HepG2 (cell line): ENCODE results near the gene CLDN5. TPM values are rescaled to one million over a fixed set of nuclear protein-coding genes. Genes with fewer than 3 reads are reported as not detected.

ENCODE experiments used
- ATAC-seq: fragments of 200-7000 bp; cut with Tn5 transposase; 3 replicates; pipeline ENCODE4 v1.9.1; 2020; ENCODE audit warnings: mild to moderate bottlenecking, moderate library complexity
- BruUV-seq: library from RNA; stranded (reverse); fragments of 400-500 nt; replicated peaks from 2 replicates; lab custom pipeline; 2021; lab: Mats Ljungman, UMichigan
- CTCF ChIA-PET: fragments of 300-600 bp; formaldehyde crosslinking; extraction: SDS; loops from one replicate; lab custom pipeline; 2021; ENCODE audit warnings: low total read pairs, inconsistent platforms, low intra/inter-chr PET ratio; lab: Yijun Ruan, JAX
- POLR2A ChIA-PET: fragments of 350-600 bp; sonication (Branson Sonifier 250); formaldehyde crosslinking; loops from one replicate; lab custom pipeline; 2020; ENCODE audit warnings: antibody characterized with exemption, inconsistent platforms; lab: Yijun Ruan, JAX
- DNase-seq: peaks from one replicate; pipeline ENCODE4 v3.0.0-alpha.2; 2015; ENCODE audit warnings: low spot score
- FAIRE-seq: peaks from 3 replicates; lab custom pipeline; 2011; peaks lifted over from hg19 to GRCh38; lab: Jason Lieb, UNC
- H2AFZ ChIP-seq: one replicate; pipeline ENCODE4 v1.6.1; 2011; ENCODE audit warnings: low read length, inconsistent platforms
- H3K27ac ChIP-seq: fragments of 300-600 bp; 3 replicates; pipeline ENCODE4 v1.8.0; 2011; ENCODE audit warnings: mixed run types, mild to moderate bottlenecking, mixed read lengths, low read length, inconsistent platforms; ENCODE audit not compliant: insufficient read depth; ENCODE audit errors: extremely low read length
- H3K27me3 ChIP-seq, 2 experiments: fragments of 200-600 bp in 1 of 2; 2 replicates in 1 of 2; 3 replicates in 1 of 2; pipeline versions ENCODE4 v1.6.0 to v1.8.0; 2011; ENCODE audit warnings: low read length in 2 of 2, mild to moderate bottlenecking in 2 of 2, moderate library complexity in 2 of 2, inconsistent platforms in 1 of 2; ENCODE audit not compliant: insufficient read depth in 2 of 2, control insufficient read depth in 1 of 2
- H3K36me3 ChIP-seq, 2 experiments: fragments of 200-600 bp in 1 of 2; replicated peaks in 1 of 2; 2 replicates in 1 of 2; 3 replicates in 1 of 2; pipeline versions ENCODE4 v1.5.1 to v1.8.0; 2011; ENCODE audit warnings: low read length in 2 of 2, inconsistent platforms in 1 of 2; ENCODE audit not compliant: insufficient read depth in 2 of 2, control insufficient read depth in 1 of 2
- H3K4me1 ChIP-seq: 2 replicates; pipeline ENCODE4 v1.5.1; 2012; ENCODE audit warnings: low read length, inconsistent platforms; ENCODE audit not compliant: insufficient read depth
- H3K4me2 ChIP-seq: 2 replicates; pipeline ENCODE4 v1.6.0; 2011; ENCODE audit warnings: low read depth, low read length, inconsistent platforms
- H3K4me3 ChIP-seq, 3 experiments: fragments of 200-600 bp in 1 of 3; sonication (generic), shearing (Covaris generic) in 1 of 3; replicated peaks in 1 of 3; 2 replicates each; pipeline ENCODE4 v1.5.1; 2011 to 2016; ENCODE audit warnings: low read length in 3 of 3, inconsistent platforms in 2 of 3, low read depth in 2 of 3, mild to moderate bottlenecking in 2 of 3, control low read depth in 1 of 3, mixed read lengths in 1 of 3; ENCODE audit not compliant: insufficient read depth in 1 of 3
- H3K79me2 ChIP-seq: one replicate; pipeline ENCODE4 v1.6.1; 2011; ENCODE audit warnings: low read length, inconsistent platforms; ENCODE audit not compliant: insufficient read depth
- H3K9ac ChIP-seq: 2 replicates; pipeline ENCODE4 v1.6.0; 2011; ENCODE audit warnings: mild to moderate bottlenecking, low read depth, low read length, inconsistent platforms; ENCODE audit not compliant: insufficient read depth
- H3K9me3 ChIP-seq: 2 replicates; pipeline ENCODE4 v1.5.1; 2012; ENCODE audit warnings: mild to moderate bottlenecking, low read length
- H4K20me1 ChIP-seq: 2 replicates; pipeline ENCODE4 v1.6.0; 2011; ENCODE audit warnings: inconsistent platforms, mild to moderate bottlenecking, low read length, moderate library complexity; ENCODE audit not compliant: insufficient read depth
- GLI4 ChIP-seq: sonication (generic); formaldehyde crosslinking; IDR thresholded peaks from 2 replicates; pipeline ENCODE4 v1.5.1; 2020; ENCODE audit warnings: missing genetic modification reagents, mild to moderate bottlenecking, moderate library complexity, borderline replicate concordance
- HHEX ChIP-seq: IDR thresholded peaks from 2 replicates; pipeline ENCODE4 v1.6.1; 2016; ENCODE audit warnings: control low read depth
- HOMEZ ChIP-seq: IDR thresholded peaks from 2 replicates; pipeline ENCODE4 v1.6.1; 2016; ENCODE audit warnings: low read depth
- MTA1 ChIP-seq: sonication (generic); formaldehyde crosslinking; IDR thresholded peaks from 2 replicates; pipeline ENCODE4 v1.4.0; 2020; ENCODE audit warnings: missing genetic modification reagents, mild to moderate bottlenecking, borderline replicate concordance
- NONO ChIP-seq, 2 experiments: fragments of 450-650 bp in 1 of 2; sonication (generic) in 1 of 2; formaldehyde crosslinking in 1 of 2; IDR thresholded peaks in 1 of 2; conservative IDR thresholded peaks in 1 of 2; 2 replicates each; pipeline versions ENCODE4 v1.6.1 to v1.8.0; 2017 to 2022; ENCODE audit warnings: mild to moderate bottlenecking in 1 of 2, missing genetic modification reagents in 1 of 2, moderate library complexity in 1 of 2
- NR2C2 ChIP-seq: sonication (generic); formaldehyde crosslinking; IDR thresholded peaks from 2 replicates; pipeline ENCODE4 v1.4.0; 2020; ENCODE audit warnings: missing genetic modification reagents, mild to moderate bottlenecking, moderate library complexity, borderline replicate concordance
- ZMAT5 ChIP-seq: sonication (generic); formaldehyde crosslinking; IDR thresholded peaks from 2 replicates; pipeline ENCODE4 v1.5.0; 2020; ENCODE audit warnings: mild to moderate bottlenecking, low read depth, missing genetic modification reagents, borderline replicate concordance
- whole genome bisulfite sequencing: methylation state at CpG from one replicate; pipeline ENCODE4 v1.1.6; 2017; ENCODE audit warnings: low lambda C conversion rate; 5-methylcytosine and 5-hydroxymethylcytosine counted together
- in situ Hi-C: cut with HindIII; loops from 2 replicates; pipeline ENCODE4 v1.10.0; 2017; ENCODE audit warnings: low pct_unique_long_range_greater_than_20kb; ENCODE audit not compliant: extremely low pct_ligation_motif_present
- intact Hi-C: fragments of 100-400 bp; cut with micrococcal nuclease; formaldehyde crosslinking; loops from one replicate; pipeline ENCODE4 v1.10.0; 2022; ENCODE audit not compliant: unreplicated experiment
- polyA plus RNA-seq, 8 experiments: library from polyadenylated mRNA; depleted of rRNA in 3 of 8; stranded (reverse) in 7 of 8; unstranded in 1 of 8; fragments of >200 nt; fragmentation: Illumina TruSeq in 4 of 8; extraction: Trizol in 4 of 8; gene quantifications; 2 replicates each; pipeline versions ENCODE4 v1.2.1 to v1.2.3, GENCODE V29; 2011 to 2016; ENCODE audit warnings: low read depth in 4 of 8, missing spikeins in 1 of 8, mixed read lengths in 1 of 8; ENCODE audit not compliant: insufficient read depth in 1 of 8
- total RNA-seq, 5 experiments: library from RNA; depleted of rRNA; stranded (reverse); fragments of >200 nt; fragmentation: Illumina TruSeq; extraction: Trizol; gene quantifications; 2 replicates each; pipeline ENCODE4 v1.2.3, GENCODE V29; 2016; ENCODE audit warnings: low read depth in 1 of 5

The CLDN5 gene
- total and polyA plus RNA-seq, 2 of the 13 experiments (the other 11 are each of a cell fraction or from before 2014, with no cell fraction given) = not detected

- no peak for ATAC-seq
- H4K20me1 ChIP-seq = no peaks in the 10 kb centered on the region
- no peaks in the 10 kb centered on the region for H3K4me1 ChIP-seq
- no peaks in the 10 kb centered on the region for H3K27me3 ChIP-seq
- no peaks in the 10 kb centered on the region for H3K9me3 ChIP-seq
- POLR2A ChIA-PET = no interaction called here
- WGBS = 96% methylated on average over 10 of the region's 10 CpGs
- no peak overlapping the region for H3K4me3 ChIP-seq
- H3K4me2 ChIP-seq = no peak overlapping the region
- no peak for DNase-seq
- in situ Hi-C loops = no loop called here
- no peaks in the 10 kb centered on the region for H3K79me2 ChIP-seq
- intact Hi-C loops = no loop called here
- no peak overlapping the region for H3K9ac ChIP-seq
- H2AFZ ChIP-seq = no peak overlapping the region
- no peak for TF ChIP-seq HOMEZ (CRISPR knock-in tag)
- no peak for TF ChIP-seq NONO (IDR thresholded peaks at IDR 0.05)
- no peak for TF ChIP-seq NONO (CRISPR knock-in tag; conservative IDR thresholded peaks at IDR 0.05)
- no peak for TF ChIP-seq NR2C2 (CRISPR knock-in tag)
- no peak for TF ChIP-seq GLI4 (CRISPR knock-in tag)
- no peak for TF ChIP-seq ZMAT5 (CRISPR knock-in tag)
- no peak for TF ChIP-seq HHEX (CRISPR knock-in tag)
- TF ChIP-seq MTA1 = no peak
- no peak overlapping the region for H3K27ac ChIP-seq
- no TSS peak for BruUV-seq
- CTCF ChIA-PET = no interaction called here
- no peak for FAIRE-seq
- peaks cover 6 to 33% of the 10 kb centered on the region in 2 experiments; a peak in 3 of 5 replicates for H3K36me3 ChIP-seq
Observed at GRCh38 chr22:19517171-19517500, 7.1 kb downstream of the CLDN5 start.
